T1000 (cell line): ENCODE data around the gene CREB5.

Source experiments
- DNase-seq: peaks from one replicate; lab custom pipeline; 2025; ENCODE audit warnings: mixed read lengths; lab: John Stamatoyannopoulos, UW

The CREB5 gene

GRCh38 chr7:28714459-28715120 is 302.3 kb downstream of the CREB5 start:
- no peak for DNase-seq

- no peak for DNase-seq
Observed at GRCh38 chr7:28717445-28718054, 305.2 kb downstream of the CREB5 start.

GRCh38 chr7:28718055-28718481 is 305.8 kb downstream of the CREB5 start:
- no peak for DNase-seq

GRCh38 chr7:28718545-28718944 is 306.2 kb downstream of the CREB5 start:
- DNase-seq = no peak

DNA sequence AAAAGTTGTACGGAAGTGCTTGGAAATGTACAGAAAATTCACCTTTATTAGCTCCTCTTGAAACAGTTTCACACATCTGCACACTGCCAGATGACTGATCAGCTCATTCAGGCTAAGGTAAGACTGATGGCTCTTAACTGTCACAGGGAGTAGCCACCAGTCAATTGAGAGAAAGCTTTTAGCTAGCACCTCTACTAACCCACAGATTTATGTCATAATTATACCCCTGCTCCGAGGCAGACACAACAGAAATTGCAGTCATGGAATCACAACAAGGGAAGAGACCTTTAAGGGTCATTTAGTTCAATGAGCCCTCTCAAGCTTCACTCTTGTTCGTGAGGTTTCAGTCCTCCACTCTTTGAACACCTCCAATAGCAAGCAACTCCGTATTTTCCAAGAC is 310.4 kb downstream of the CREB5 start:
- no peak for DNase-seq

DNA sequence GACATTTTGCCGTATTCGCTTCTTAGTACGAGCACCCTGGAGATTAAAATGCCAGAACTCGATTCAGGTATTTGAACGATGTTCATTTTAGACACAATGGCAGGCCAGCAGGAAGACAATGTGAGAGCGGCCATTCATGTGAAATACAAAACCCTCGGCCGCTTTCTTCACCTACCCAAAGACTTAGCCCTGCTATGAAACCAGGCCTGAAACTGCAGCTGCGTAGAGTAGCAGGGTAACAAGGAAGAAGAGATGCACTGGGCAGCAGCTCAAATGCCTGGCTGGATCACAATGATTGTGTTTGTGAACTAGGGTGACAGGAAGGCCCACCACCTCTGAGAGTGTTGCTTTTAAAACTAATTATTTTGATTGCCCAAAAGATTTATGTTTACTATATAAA is 311.0 kb downstream of the CREB5 start:
- no peak for DNase-seq

GRCh38 chr7:28724563-28724962 is 312.2 kb downstream of the CREB5 start:
- DNase-seq = no peak

DNA sequence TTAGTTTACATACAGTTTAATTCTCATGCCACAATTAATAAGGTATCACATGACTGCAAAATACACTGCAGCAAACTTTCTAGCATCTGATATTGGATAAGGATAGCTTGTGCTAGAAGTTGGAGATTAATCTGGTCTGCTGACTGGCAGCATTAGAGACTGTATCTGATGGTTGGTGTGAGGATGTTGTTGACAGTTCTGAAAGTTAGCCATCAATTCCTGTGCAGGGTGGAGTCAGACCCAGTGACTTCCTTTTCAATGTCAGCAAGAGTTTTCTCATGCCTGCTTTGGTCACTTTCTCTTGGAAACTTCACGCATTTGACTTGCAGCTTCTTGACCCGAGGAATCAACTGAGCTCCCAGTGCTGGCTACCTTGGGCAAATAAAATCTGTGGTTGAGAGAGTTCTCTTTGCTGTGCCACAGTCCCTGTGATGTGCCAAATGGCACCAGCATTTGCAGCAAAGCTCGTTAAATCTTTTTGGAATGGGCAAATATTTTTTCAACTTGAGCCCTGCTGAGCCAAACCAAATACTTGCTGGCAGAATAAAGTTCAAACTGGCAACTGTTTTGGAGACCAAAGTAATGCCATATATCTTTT is 312.8 kb downstream of the CREB5 start:
- no peak for DNase-seq

DNA sequence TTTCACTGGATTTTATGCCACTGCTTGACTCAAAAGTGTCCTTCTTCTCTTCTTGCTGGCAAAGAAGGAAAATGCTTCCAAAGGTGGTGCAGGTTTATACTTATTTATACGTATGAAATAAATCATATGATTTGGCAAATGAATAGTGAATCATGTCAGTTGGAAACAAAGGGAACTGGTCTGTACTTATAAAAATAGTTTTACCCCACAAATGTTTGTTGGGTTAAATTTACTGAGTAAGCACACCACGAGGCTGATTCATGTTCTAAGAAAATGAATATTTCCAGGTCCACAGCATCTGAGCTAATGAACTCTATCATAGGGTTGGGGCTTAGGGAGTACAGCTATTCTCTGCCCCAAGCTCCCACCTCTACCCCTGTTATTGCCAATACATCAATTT is 313.6 kb downstream of the CREB5 start:
- DNase-seq = no peak

GRCh38 chr7:28726555-28726954 is 314.2 kb downstream of the CREB5 start:
- DNase-seq = no peak

GRCh38 chr7:28729281-28729680 is 317.0 kb downstream of the CREB5 start:
- no peak for DNase-seq

DNA sequence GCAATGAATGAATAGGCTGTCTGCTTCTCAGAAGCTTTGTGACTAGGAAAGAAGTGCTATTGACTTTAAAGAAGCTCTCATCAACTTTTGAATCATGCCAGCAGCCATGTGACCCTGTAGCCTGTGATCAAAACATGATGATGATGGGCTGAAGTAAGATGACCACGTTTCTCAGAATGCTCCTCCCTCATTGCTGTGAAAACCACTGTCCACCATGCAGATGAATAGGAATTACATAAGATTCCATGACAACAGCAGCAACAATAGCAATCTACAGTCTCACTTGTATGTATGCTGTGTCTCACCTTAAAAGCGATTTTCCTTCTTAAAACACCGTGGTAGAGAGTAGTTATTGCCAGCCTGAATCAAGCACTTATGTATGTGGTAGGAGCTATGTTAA is 317.4 kb downstream of the CREB5 start:
- DNase-seq = no peak

GRCh38 chr7:28731092-28731658 is 318.9 kb downstream of the CREB5 start:
- DNase-seq = no peak

GRCh38 chr7:28732071-28732869 is 320.0 kb downstream of the CREB5 start:
- DNase-seq = no peak

- no peak for DNase-seq
Observed at GRCh38 chr7:28733035-28733434, 320.7 kb downstream of the CREB5 start.

DNA sequence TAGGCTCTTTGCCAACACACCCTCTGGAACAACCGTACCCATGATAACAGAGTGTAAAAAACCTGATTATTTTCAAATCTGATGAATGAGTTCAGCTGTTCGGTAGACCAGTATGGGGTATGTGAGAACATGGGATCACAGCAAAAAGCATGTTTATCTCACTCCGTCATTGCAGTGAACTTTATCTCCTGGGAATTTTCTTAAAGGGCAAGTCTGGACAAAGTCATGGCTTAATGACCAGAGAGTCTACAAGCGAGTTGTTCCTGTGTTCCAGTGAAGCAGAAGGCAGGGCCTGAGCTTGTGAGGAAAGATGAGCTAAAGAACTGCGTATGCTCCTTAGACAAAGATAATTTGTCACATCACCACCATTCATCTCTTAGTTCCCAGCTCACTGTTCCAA is 326.1 kb downstream of the CREB5 start:
- DNase-seq = no peak

- DNase-seq = no peak
Observed at GRCh38 chr7:28739128-28739527, 326.8 kb downstream of the CREB5 start.

- DNase-seq = no peak
Observed at GRCh38 chr7:28739826-28740225, 327.5 kb downstream of the CREB5 start.

DNA sequence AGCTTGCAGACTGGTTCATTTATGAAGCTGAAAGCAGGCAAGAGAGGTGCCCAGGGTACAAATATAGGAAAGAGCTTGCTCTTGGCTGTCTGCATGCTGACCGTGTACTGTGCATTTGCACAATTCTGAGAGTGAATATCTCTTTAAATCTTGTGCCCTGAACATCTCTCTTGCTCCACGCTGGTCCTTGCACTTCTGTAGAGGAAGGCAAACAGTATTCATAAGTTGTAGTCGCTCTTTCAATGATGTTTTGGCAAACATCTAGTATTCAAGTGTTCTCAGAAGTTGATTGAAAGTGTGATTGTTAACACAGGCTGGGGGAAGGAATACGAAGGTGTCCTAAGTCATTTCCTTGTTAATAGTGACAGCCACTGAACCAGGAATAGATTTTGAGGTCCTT is 332.6 kb downstream of the CREB5 start:
- DNase-seq = no peak

GRCh38 chr7:28745351-28745750 is 333.0 kb downstream of the CREB5 start:
- no peak for DNase-seq

GRCh38 chr7:28747404-28747803 is 335.1 kb downstream of the CREB5 start:
- DNase-seq = no peak

GRCh38 chr7:28747854-28748253 is 335.5 kb downstream of the CREB5 start:
- no peak for DNase-seq
